Measurements from ENCODE around the gene PDCD1LG2. TPM values are rescaled to one million over a fixed set of nuclear protein-coding genes. Genes with fewer than 3 reads are reported as not detected.

Gene PDCD1LG2
- total RNA-seq, 4 donors from 2014 or later: 3.4 to 8.8 (median 5.5) TPM

DNA sequence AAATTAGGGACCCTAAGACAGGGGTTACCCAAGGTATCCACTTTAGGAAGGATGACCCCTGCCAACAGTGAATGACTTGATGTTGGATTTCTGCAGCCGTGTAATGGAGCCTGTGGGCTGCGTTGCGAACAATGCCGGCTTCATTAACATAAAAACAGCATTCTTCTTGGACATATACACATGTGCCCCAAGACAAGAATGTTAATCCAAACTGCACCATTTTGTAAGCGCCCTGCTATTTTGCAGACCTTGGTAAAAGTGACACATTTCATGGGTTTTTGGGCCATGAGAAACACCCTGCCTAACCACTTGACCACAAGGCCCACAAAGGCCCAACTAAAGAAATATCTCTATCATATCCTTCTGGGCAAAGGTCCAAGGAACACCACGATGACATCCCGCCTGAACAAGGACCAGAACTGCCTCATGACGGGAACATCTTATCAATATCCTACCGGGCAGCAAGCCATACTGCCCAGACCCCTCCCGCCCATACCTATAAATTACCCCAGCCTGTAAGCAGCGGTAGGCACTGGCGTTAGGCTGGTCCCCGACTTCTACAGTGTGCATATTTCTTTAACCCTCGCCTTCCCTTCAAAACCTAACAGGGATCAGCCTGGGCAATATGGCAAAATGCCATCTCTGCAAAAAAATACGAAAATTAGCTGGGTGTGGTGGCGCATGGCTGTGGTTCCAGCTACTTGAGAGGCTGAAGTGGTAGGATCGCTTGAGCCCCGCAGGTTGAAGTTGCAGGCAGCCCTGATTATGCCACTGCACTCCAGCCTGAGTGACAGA, 9.7 kb upstream of the PDCD1LG2 start:
- TF ChIP-seq, protein P1, sequence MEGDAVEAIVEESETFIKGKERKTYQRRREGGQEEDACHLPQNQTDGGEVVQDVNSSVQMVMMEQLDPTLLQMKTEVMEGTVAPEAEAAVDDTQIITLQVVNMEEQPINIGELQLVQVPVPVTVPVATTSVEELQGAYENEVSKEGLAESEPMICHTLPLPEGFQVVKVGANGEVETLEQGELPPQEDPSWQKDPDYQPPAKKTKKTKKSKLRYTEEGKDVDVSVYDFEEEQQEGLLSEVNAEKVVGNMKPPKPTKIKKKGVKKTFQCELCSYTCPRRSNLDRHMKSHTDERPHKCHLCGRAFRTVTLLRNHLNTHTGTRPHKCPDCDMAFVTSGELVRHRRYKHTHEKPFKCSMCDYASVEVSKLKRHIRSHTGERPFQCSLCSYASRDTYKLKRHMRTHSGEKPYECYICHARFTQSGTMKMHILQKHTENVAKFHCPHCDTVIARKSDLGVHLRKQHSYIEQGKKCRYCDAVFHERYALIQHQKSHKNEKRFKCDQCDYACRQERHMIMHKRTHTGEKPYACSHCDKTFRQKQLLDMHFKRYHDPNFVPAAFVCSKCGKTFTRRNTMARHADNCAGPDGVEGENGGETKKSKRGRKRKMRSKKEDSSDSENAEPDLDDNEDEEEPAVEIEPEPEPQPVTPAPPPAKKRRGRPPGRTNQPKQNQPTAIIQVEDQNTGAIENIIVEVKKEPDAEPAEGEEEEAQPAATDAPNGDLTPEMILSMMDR (IDR thresholded peaks at IDR 0.05; ENCODE audit: low read depth): no peak

DNA sequence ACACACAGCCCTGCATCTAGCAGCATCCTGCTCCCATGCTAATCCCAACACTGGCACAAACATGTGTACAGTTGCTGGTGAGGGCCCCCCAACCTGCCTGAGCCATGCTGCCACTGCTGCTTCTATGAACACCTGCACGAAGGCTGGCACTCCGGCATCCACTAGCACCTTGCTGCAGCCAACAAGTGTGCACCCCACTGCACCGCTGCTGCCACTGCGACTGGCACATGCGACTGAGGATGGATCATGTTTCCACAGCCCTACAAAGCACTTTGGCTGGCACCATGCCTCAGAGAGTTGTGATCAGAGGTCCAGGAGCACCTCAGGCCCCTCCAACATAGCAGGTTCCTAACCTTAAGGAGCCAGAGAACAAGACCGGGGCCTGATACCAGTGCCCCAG, 7.8 kb upstream of the PDCD1LG2 start:
- TF ChIP-seq, protein P1 (IDR thresholded peaks at IDR 0.05; ENCODE audit: low read depth): no peak

DNA sequence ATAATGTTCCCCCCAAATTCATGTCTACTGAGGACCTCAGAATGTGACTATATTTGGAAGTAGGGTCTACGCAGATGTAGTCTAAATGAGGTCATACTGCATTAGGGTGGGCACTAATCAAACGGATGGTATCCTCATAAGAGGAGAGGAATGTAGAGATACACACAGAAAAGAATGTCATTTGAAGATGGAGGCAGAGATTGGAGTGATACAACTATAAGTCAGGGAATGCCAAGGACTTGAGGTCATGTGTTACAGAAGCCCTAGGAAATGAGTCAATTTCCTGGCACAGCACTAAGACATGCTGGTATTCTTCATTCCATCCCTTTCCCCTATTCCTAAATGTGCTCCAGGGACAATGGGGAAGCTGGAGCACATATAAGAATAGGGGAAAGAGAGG, 758 bp upstream of the PDCD1LG2 start:
- TF ChIP-seq, protein P1 (IDR thresholded peaks at IDR 0.05; ENCODE audit: low read depth): no peak

DNA sequence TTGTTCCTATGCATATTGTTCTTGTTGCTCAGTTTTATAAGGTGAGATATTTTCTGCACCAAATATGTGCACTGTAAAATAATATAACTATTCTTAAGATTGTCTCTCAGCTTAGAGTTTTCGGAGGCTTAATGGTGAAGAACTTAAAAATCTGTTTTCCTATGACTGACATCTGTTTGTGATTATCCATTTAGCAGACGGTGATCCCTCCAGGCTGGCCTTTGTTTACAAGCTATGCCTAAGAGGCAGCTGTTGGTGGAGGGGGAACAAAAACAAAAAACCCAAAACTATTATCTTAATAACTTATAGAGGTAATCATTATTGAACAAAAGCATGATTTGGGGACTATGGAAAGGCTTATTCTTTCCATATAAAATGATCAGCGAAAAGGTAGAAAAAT, 658 bp downstream of the PDCD1LG2 start:
- TF ChIP-seq, protein P1 (IDR thresholded peaks at IDR 0.05; ENCODE audit: low read depth): no peak

DNA sequence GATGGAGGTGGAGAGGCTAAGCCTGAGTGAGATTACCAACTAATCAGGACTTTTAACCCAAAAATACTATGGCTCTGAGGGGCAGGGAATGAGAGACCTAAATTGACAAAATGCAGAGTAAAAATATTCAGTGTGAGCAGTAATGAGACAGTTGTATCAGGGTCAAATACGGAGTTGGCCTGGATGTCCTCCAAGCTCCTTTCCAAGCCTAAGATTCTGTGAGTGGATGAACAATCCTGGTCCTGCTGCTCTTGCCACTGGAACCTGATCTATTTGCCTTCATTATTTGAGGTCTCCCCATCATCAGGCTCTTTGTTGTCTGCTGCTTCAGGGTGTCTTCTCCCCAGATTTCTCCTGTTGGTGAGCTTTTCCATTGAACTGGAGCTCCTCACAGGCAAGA, 1.1 kb downstream of the PDCD1LG2 start:
- TF ChIP-seq, protein P1 (IDR thresholded peaks at IDR 0.05; ENCODE audit: low read depth): no peak

DNA sequence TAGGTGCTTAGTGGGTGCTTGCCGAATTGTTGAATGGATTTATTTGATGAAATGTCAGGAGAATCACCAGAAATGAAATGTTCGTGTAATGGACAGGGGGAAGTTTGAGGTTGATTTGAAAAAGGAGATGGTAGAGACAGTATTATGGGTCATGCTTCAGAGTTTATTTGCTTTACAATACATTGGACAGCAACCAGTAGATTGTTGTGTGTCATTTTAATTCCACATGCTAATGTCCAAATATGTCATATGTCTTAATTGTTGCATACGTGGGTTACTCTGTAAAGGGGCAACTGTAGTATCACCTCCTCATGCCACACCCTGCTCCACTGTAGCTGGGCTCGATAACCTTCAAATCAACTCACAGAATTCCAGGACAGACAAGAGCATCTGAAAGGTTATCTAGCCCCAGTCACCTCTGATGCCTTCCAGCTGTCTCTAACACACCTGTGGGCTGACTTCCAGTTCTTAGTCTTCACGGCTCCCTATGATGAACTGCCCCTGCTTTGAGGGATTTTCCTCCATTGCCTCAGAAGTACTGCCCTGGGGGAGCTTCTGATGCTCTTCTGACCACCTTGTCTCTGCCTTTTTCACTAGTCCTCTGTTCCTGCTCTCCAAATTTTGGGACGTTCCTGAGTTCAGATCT, 1.7 kb downstream of the PDCD1LG2 start:
- TF ChIP-seq, protein P1 (IDR thresholded peaks at IDR 0.05; ENCODE audit: low read depth): no peak

DNA sequence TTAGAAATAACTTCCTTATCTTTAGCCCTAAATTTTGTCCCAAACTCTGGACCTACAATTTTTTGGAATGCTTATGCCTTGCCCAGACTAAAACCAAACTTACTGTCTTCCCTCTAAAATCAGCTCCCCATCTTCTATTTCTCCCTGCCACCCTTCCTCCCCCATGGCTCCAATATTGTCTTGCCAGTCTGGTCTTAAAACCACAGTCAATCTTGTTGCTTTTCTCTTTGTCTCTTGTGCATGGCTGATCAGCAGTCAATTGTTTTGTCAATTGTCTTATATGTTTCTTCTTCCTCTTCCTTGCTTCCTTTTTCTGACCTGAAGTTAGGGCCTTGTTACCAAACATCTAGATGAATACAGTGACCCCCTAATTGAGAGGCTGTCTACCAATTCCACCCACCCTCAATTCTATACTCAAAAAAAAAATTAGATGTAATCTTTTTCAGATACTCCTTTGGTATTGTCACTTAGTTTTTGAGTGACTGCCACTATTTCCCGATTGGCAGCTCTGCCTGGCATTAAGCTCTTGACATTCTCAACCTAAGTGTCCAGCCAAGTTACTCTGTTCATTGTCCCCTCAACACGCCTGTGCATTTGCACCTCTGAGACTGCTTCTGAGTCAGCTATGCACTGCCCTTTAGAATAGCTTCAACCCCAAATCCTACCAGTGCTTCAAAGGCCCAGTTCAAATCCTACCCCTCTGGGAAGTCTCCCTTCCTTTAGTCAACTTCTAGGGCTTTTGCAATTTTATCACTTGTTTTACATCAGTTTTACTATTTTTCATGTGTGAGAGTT, 2.5 kb downstream of the PDCD1LG2 start:
- TF ChIP-seq, protein P1 (IDR thresholded peaks at IDR 0.05; ENCODE audit: low read depth): no peak
